Nephron progenitor cell (in vitro differentiated cells): ENCODE measurements around the gene SLC16A10.
"Not testable (repeated sequence)": the region's sequence is repeated elsewhere in the genome, so short reads cannot be mapped to it uniquely, and the experiment has no call there.

Experiments
- DNase-seq: peaks from one replicate; pipeline ENCODE4 v3.0.0; 2021
- H3K27ac Mint-ChIP-seq: 2 replicates; pipeline ENCODE4 v1.8.0; 2021; ENCODE audit warnings: mild to moderate bottlenecking, moderate library complexity, mixed read lengths
- H3K27me3 Mint-ChIP-seq: 2 replicates; pipeline ENCODE4 v1.8.0; 2021; ENCODE audit warnings: mild to moderate bottlenecking, low read depth, mixed read lengths; ENCODE audit not compliant: poor library complexity
- H3K36me3 Mint-ChIP-seq: 2 replicates; pipeline ENCODE4 v1.8.0; 2021; ENCODE audit warnings: low read depth, mixed read lengths
- H3K4me1 Mint-ChIP-seq: 2 replicates; pipeline ENCODE4 v1.8.0; 2021; ENCODE audit warnings: mixed read lengths
- H3K4me3 Mint-ChIP-seq: 2 replicates; pipeline ENCODE4 v1.8.0; 2021; ENCODE audit warnings: mild to moderate bottlenecking, moderate library complexity, mixed read lengths
- H3K9me3 Mint-ChIP-seq: 2 replicates; pipeline ENCODE4 v1.8.0; 2021; ENCODE audit warnings: mild to moderate bottlenecking, moderate library complexity, mixed read lengths
- CTCF ChIP-seq: fragments of 200-600 bp; sonication (generic); IDR thresholded peaks from 2 replicates; pipeline ENCODE4 v1.5.0; 2021; ENCODE audit warnings: antibody characterized with exemption

SLC16A10 gene

GRCh38 chr6:111200350-111201243 lies 113.3 kb downstream of the SLC16A10 start:
- Mint-ChIP-seq H3K27ac (peak overlapping the region; percentile 78), H3K4me1 (peaks cover 27% of the 10 kb centered on the region), H3K4me3 (no peak overlapping the region), H3K27me3 (no peaks in the 10 kb centered on the region), H3K9me3 (no peaks in the 10 kb centered on the region), H3K36me3 (no peaks in the 10 kb centered on the region)
- no peak for TF ChIP-seq CTCF
- DNase-seq, result no peak

GRCh38 chr6:111201244-111201554 lies 113.9 kb downstream of the SLC16A10 start:
- DNase-seq, result no peak
- Mint-ChIP-seq H3K9me3 (no peaks in the 10 kb centered on the region), H3K4me3 (peak overlapping the region; percentile 31), H3K27ac (peak overlapping the region; percentile 78), H3K27me3 (no peaks in the 10 kb centered on the region), H3K36me3 (no peaks in the 10 kb centered on the region), H3K4me1 (peaks cover 27% of the 10 kb centered on the region)
- TF ChIP-seq CTCF, result no peak

- no peak overlapping the region for H3K27ac Mint-ChIP-seq
- no peak for DNase-seq
- H3K4me3 Mint-ChIP-seq, result no peak overlapping the region
- peaks cover 27% of the 10 kb centered on the region for H3K4me1 Mint-ChIP-seq
- H3K9me3 Mint-ChIP-seq, result no peaks in the 10 kb centered on the region
- H3K27me3 Mint-ChIP-seq, result no peaks in the 10 kb centered on the region
- no peaks in the 10 kb centered on the region for H3K36me3 Mint-ChIP-seq
- TF ChIP-seq CTCF, result no peak
These were observed 114.5 kb downstream of the SLC16A10 start for GRCh38 chr6:111201764-111202163.

GRCh38 chr6:111203539-111203938 lies 116.2 kb downstream of the SLC16A10 start:
- not testable (repeated sequence) for H3K9me3 Mint-ChIP-seq, H3K4me3 Mint-ChIP-seq, DNase-seq, H3K36me3 Mint-ChIP-seq, H3K27me3 Mint-ChIP-seq, H3K27ac Mint-ChIP-seq
- H3K4me1 Mint-ChIP-seq, result peaks cover 27% of the 10 kb centered on the region

GRCh38 chr6:111204305-111204704 lies 117.0 kb downstream of the SLC16A10 start:
- DNase-seq, result no peak
- Mint-ChIP-seq H3K27me3 (no peaks in the 10 kb centered on the region), H3K4me3 (no peak overlapping the region), H3K36me3 (no peaks in the 10 kb centered on the region), H3K27ac (no peak overlapping the region), H3K9me3 (no peaks in the 10 kb centered on the region), H3K4me1 (peaks cover 27% of the 10 kb centered on the region)
- no peak for TF ChIP-seq CTCF

- H3K4me1 Mint-ChIP-seq, result peaks cover 22% of the 10 kb centered on the region
- no peaks in the 10 kb centered on the region for H3K36me3 Mint-ChIP-seq
- no peak for DNase-seq
- no peak overlapping the region for H3K4me3 Mint-ChIP-seq
- no peak for TF ChIP-seq CTCF
- H3K9me3 Mint-ChIP-seq, result no peaks in the 10 kb centered on the region
- H3K27me3 Mint-ChIP-seq, result no peaks in the 10 kb centered on the region
- no peak overlapping the region for H3K27ac Mint-ChIP-seq
These were observed 117.6 kb downstream of the SLC16A10 start for GRCh38 chr6:111204881-111205280.
